SK-N-DZ (cell line): ENCODE results near the gene MGAT5.
"Not testable (repeated sequence)": the region's sequence is repeated elsewhere in the genome, so short reads cannot be mapped to it uniquely, and the experiment has no call there.

Experiments
- DNase-seq: peaks from one replicate; pipeline ENCODE4 v3.0.0-alpha.2; 2015; ENCODE audit warnings: low spot score

The MGAT5 gene

GRCh38 chr2:134276381-134277172 is 22.7 kb downstream of the MGAT5 start:
- DNase-seq, result no peak

- DNase-seq, result no peak
These were observed 23.4 kb downstream of the MGAT5 start for GRCh38 chr2:134277223-134277622.

GRCh38 chr2:134278553-134278952 is 24.7 kb downstream of the MGAT5 start:
- no peak for DNase-seq

GRCh38 chr2:134279417-134279816 is 25.5 kb downstream of the MGAT5 start:
- DNase-seq, result no peak

- DNase-seq, result no peak
These were observed 26.4 kb downstream of the MGAT5 start for GRCh38 chr2:134280231-134280630.

DNA sequence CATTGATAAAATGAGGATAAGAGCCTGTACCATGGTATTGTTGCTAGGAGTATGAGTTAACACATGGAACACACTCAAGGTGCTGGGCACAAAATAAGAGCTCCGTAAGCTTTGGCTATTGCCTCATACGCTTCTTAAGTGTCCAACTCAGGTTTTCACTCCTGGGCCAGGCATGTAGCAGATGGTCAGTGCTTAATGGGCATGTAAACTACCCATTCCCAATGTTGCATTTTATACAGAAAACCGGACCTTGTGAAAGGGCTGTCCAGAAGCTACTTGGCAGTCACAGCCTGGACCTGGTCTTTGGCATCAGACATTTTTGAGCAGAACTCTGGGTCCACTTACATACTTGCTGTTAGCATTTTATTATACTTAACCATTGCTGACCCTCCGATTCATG is 26.9 kb downstream of the MGAT5 start:
- DNase-seq, result no peak

DNA sequence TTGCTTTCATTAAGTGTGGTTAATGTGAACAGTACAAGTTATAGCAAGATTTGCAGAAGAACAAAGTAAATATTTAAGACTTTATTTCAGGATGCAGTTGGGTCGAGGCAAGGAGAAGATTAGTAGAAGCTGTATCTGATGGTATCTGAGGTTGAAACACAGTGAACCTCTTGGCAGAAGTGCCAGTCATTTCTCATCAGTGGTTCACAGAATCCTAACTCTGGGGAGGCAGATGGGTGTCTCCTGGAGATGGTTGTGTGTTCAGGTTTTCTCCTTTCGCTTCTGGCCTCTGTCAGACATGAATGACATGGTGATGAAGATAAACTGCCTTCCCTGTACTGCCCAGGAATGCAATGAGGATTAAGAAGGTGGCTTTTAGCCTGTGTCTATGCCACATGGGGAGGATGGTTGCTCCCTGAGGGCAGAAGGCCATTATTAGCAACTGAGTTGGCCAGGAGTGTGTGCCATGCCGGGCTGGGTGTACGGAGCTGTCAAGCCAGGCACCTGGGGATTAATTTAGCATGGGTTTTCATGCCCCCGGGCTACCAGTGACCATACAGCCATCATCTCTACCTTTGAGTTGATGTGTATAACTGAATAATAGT is 28.0 kb downstream of the MGAT5 start:
- DNase-seq, result no peak

DNA sequence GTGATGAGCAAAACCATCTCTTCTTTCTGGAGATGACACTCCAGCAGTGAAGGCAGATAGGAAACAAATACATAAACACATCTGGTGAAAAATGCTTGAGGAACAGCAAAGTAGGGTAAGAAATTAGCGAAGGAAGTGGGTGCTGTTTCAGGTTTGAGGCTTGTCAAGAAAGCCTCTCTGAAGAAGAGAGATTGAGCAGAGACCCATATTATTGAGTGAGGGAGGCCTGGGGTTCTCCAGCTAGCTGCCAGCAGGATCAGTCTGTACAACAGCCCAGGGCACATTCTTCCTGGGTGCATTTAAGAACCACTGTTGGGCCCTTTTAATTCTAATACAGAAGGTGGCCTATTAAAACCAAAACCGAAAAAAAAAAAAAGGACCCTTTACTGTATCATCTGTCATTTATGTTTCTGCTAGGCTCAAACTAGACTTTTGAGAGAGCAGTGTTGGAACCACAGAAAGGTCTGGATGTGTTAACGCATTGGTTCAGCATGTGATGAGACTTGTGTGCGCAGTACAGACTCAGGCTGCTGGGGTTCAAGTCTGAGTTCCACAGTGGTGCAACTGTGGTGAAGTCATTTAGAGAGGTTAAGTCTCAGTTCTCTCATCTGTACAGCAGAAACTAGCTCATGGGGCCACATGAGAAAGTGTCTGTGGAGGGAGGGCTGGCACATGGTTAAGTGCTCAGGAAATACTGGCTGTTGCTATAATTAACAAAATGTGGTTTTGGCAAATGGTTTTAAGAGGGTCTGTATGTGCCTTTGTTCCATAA is 28.9 kb downstream of the MGAT5 start:
- DNase-seq, result no peak

DNA sequence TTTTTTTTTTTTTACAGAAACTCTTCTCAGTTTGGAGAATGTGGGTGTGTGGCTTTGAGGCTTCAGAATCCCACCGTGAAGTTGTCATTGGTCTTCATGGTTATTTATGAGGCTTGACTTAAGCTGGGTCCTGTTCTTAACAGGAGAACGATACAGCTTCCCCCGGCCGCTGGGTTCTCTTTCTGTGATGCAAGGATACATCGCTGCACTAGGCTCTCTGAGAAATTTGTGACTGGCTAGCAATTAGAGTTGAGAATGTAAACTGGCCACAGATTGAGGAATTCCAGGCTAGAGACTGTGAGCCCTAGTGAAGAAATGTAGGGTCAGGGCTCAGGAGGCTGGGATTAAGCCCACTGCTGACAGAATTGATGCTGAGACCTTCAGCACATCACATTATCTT is 29.8 kb downstream of the MGAT5 start:
- no peak for DNase-seq

DNA sequence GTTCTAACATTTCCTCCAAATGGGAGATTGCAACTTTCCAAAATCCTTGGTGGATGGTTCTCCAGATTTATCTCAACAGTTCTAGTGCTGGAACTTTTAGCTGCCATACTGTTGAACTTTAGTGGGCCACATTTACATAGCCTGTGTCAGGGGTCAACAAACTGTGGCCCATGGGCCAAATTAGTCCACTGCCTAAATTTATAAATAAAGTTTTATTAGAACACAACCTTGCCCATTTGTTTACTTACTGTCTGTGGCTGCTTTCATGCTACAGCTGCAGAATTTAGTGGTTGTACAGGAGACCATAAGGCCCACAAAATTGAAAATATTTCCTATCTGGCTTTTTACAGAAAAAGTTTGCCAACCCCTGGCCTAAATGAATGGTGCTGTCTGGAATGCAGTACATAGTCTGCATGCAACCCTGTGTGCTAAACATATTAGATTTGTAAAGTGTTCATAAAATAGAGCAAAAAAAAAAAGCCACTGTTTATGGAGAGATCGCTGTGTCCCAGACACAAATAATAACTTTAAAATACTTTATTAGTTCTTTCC is 30.3 kb downstream of the MGAT5 start:
- no peak for DNase-seq

GRCh38 chr2:134287323-134287722 is 33.5 kb downstream of the MGAT5 start:
- DNase-seq, result no peak

DNA sequence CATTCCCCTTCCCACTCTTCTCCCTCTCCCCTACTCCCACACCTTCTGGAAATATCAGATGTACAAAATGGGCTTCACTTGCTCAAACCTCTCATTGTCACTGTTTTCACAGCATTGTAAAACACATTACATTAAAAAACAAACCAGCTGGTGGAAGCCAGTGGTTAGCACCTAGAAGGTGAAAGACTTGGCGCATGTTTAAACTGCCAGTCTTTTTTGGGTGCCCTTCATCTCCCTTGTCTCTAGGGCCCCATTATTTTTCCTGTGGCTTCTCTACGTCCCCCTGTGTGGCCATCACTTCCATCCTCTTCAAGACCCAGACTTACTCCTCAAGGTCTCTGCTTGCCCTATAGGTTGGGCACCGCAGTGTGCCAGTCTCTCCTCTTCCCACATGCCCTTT is 34.9 kb downstream of the MGAT5 start:
- DNase-seq, result no peak

- no peak for DNase-seq
These were observed 35.4 kb downstream of the MGAT5 start for GRCh38 chr2:134289225-134289624.

GRCh38 chr2:134290358-134290757 is 36.5 kb downstream of the MGAT5 start:
- DNase-seq, result no peak

- DNase-seq, result no peak
These were observed 38.6 kb downstream of the MGAT5 start for GRCh38 chr2:134292514-134292913.

- no peak for DNase-seq
These were observed 40.1 kb downstream of the MGAT5 start for GRCh38 chr2:134293719-134294537.

DNA sequence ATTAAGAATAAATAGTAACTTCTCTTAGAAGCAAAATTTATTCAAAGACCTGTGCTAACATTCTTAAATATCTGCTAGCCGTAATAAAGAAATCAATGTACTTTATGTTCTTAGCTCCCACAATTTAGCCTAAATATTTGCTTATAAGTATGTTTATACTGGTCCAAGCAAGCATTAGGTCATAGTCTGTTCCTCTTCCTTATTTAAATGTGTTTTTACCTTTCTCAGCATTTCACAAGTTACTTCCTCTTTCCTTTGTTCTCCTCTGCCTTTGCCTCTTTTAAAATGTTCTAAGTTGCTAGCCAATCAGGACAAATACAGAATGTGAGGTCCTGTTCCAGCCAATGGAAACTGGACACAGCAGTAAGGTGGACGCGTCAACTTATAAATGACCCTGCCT is 40.7 kb downstream of the MGAT5 start:
- DNase-seq, result not testable (repeated sequence)

DNA sequence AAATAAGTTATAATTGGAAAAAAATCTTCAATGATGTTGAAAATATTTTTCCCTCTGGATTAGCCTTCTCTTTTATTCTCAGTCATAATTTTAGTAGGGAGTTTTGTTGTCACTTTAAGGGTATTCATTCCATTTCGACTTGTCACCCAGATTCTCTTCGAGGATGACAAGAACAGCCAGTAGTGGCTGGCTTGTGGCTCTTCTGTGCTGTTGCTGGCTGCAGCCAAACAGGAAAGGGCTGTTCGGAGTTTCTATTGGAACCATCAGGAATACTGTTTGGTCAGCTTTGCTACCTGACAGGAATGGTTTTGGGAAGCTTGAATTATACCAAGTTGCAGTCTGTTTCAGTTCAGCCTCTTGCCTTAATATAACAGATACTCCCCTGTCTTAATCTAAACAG is 41.6 kb downstream of the MGAT5 start:
- DNase-seq, result no peak

- no peak for DNase-seq
These were observed 42.4 kb downstream of the MGAT5 start for GRCh38 chr2:134296301-134296700.

DNA sequence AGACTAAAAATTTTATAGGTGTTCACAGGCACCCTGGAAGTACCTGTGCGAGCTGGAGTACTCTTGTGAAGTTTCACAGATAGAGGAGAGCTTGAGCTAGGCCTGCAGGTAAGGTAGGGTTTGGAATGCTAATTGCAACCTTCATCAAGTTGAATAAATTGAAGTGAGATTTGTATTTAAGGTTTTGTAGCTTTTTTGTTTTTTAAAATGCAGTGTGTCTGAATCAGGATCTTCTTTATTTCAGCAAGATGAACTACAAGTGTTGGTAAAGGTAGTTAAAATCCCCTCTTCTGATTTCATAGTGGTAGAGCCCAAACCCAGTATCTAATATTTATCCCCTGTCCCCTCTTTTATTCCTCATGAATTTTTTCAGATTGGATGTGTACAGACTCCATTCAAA is 45.5 kb downstream of the MGAT5 start:
- DNase-seq, result no peak

GRCh38 chr2:134300585-134300984 is 46.7 kb downstream of the MGAT5 start:
- DNase-seq, result no peak
